Measurements from ENCODE around the gene RELA. TPM values are rescaled to one million over a fixed set of nuclear protein-coding genes. Genes with fewer than 3 reads are reported as not detected.

RELA gene
- total RNA-seq, 2 donors from 2014 or later = 58.7 to 68.3 TPM

DNA sequence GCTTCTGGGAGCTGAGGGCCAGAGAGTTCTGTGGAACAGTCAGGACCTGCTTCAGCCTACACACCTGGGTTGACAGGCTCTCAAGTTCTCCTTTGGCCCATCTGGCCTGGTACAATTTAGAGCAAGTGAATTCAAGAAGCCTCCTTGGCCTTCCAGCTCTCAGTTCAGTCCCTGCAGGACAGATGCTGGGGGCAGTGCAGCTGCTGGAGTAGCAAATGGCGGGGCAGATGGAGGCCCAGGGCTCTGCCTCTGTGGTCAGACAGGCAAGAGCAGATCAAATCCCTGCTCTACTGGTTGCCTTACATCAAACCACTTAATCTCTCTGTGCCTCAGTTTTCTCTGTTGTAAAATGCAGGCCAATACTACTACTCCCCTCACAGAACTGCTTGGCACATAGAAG, 58.5 kb downstream of the RELA start:
- Histone ChIP-seq H3K4me1 (peaks cover 4% of the 10 kb centered on the region), H3K36me3 (peaks cover 14% of the 10 kb centered on the region), H3K27me3 (no peaks in the 10 kb centered on the region), H3K27ac (no peak overlapping the region), H3K9ac (ENCODE audit: low read depth in 2 of 2, low read length in 2 of 2) (no peak overlapping the region), H3K4me3 (no peak overlapping the region), H3K9me3 (no peaks in the 10 kb centered on the region)
- intact Hi-C loops (cut with DNase I) = no loop called here
- no peak for TF ChIP-seq CTCF (IDR thresholded peaks at IDR 0.05)
- no peak for DNase-seq

Small RNA genes within 50 kb of the gene (microRNA-seq; reads per million reads assigned to microRNA genes)
- gene MIR4489 (not detected), gene MIR4690 (not detected)

Other genes with a start within 250 kb of the RELA start
- gene NEAT1, start 240.1 kb downstream of the RELA start, total RNA-seq = 100 to 1,000 TPM; 269 to 502 TPM
- gene MALAT1, start 163.9 kb downstream of the RELA start, total RNA-seq = 1,000 to 10,000 TPM; 4,716 to 6,071 TPM
- gene SCYL1, start 137.8 kb downstream of the RELA start, total RNA-seq = 10 to 100 TPM; 59.2 to 84.1 TPM
- gene LTBP3, start 104.6 kb downstream of the RELA start, total RNA-seq = 10 to 100 TPM; 27.3 to 31.1 TPM
- gene ZNRD2, start 92.4 kb downstream of the RELA start, total RNA-seq = 10 to 100 TPM; 16.6 to 30.8 TPM
- gene FAM89B, start 90.4 kb downstream of the RELA start, total RNA-seq = 10 to 100 TPM; 27.4 to 32.2 TPM
- 10 to 100 TPM; 58.5 to 78.5 TPM for gene EHBP1L1, start 86.9 kb downstream of the RELA start, total RNA-seq
- under 1 TPM; 0.40 to 0.69 TPM for gene KCNK7, start 67.1 kb downstream of the RELA start, total RNA-seq
- 100 to 1,000 TPM in 1 of 2 donors, 10 to 100 TPM in 1; 92.7 to 102 TPM for gene MAP3K11, start 48.7 kb downstream of the RELA start, total RNA-seq
- gene PCNX3, start 47.1 kb downstream of the RELA start, total RNA-seq = 10 to 100 TPM; 41.5 to 72.4 TPM
- gene SIPA1, start 24.8 kb downstream of the RELA start, total RNA-seq = 10 to 100 TPM; 21.0 to 33.0 TPM
- gene KAT5, start 49.3 kb upstream of the RELA start, total RNA-seq = 10 to 100 TPM; 65.3 to 83.4 TPM
- gene RNASEH2C, start 57.9 kb upstream of the RELA start, total RNA-seq = 10 to 100 TPM; 26.1 to 58.1 TPM
- gene AP5B1, start 118.1 kb upstream of the RELA start, total RNA-seq = 10 to 100 TPM; 17.6 to 20.1 TPM
- gene OVOL1, start 124.1 kb upstream of the RELA start, total RNA-seq = 10 to 100 TPM; 29.0 to 32.9 TPM
- 1 to 10 TPM; 1.6 to 1.9 TPM for gene SNX32, start 171.0 kb upstream of the RELA start, total RNA-seq
- gene CFL1, start 195.3 kb upstream of the RELA start, total RNA-seq = 1,000 to 10,000 TPM; 1,832 to 1,932 TPM
- gene MUS81, start 197.5 kb upstream of the RELA start, total RNA-seq = 10 to 100 TPM; 47.2 to 62.5 TPM
- gene EFEMP2, start 209.9 kb upstream of the RELA start, total RNA-seq = 10 to 100 TPM in 1 of 2 donors, 1 to 10 TPM in 1; 9.6 to 22.5 TPM
- gene CTSW, start 216.9 kb upstream of the RELA start, total RNA-seq = 1 to 10 TPM; 1.2 TPM
- gene FIBP, start 225.6 kb upstream of the RELA start, total RNA-seq = 10 to 100 TPM; 41.9 to 53.5 TPM
- gene CCDC85B, start 227.8 kb upstream of the RELA start, total RNA-seq = 10 to 100 TPM; 11.2 to 16.3 TPM
- 1 to 10 TPM in 1 of 2 donors, under 1 TPM in 1; 0.84 to 4.2 TPM for gene FOSL1, start 237.5 kb upstream of the RELA start, total RNA-seq

Measured in colonic mucosa (tissue), 4 donors.